ENCODE data around the gene ATXN10.

Gene ATXN10

GRCh38 chr22:45887202-45888131, 215.8 kb downstream of the ATXN10 start:
- no peak overlapping the region for H3K4me2 ChIP-seq (ENCODE audit: low read length)
- H3K27ac ChIP-seq (ENCODE audit: low read depth, low read length) = no peak overlapping the region
- TF ChIP-seq CTCF (IDR thresholded peaks at IDR 0.05; ENCODE audit: low read depth, low read length, poor library complexity, severe bottlenecking) (no peak), EZH2phosphoT487 (IDR thresholded peaks at IDR 0.05; ENCODE audit: borderline replicate concordance, low read length) (no peak)
- H3F3A ChIP-seq (ENCODE audit: control insufficient read depth, insufficient read depth) = no peaks in the 10 kb centered on the region
- H3K27me3 ChIP-seq (ENCODE audit: control insufficient read depth, low read length) = no peaks in the 10 kb centered on the region
- no peaks in the 10 kb centered on the region for H4K20me1 ChIP-seq (ENCODE audit: control insufficient read depth, insufficient read depth, low read depth, low read length)
- no peaks in the 10 kb centered on the region for H3K9me2 ChIP-seq (replicated peaks; ENCODE audit: control insufficient read depth, low read length)
- H3K79me2 ChIP-seq (ENCODE audit: control insufficient read depth, low read length) = no peaks in the 10 kb centered on the region
- H3K36me3 ChIP-seq (ENCODE audit: control insufficient read depth, low read length) = no peaks in the 10 kb centered on the region
- no peaks in the 10 kb centered on the region for H3K9me3 ChIP-seq (ENCODE audit: control insufficient read depth, insufficient read depth, low read length)
- H3K4me3 ChIP-seq (ENCODE audit: low read length) = no peak overlapping the region
- H3K4me1 ChIP-seq (ENCODE audit: control insufficient read depth, low read length) = no peaks in the 10 kb centered on the region

GRCh38 chr22:45888221-45889092, 216.8 kb downstream of the ATXN10 start:
- no peaks in the 10 kb centered on the region for H3K79me2 ChIP-seq (ENCODE audit: control insufficient read depth, low read length)
- H3K27me3 ChIP-seq (ENCODE audit: control insufficient read depth, low read length) = no peaks in the 10 kb centered on the region
- no peaks in the 10 kb centered on the region for H3K9me3 ChIP-seq (ENCODE audit: control insufficient read depth, insufficient read depth, low read length)
- no peaks in the 10 kb centered on the region for H3K36me3 ChIP-seq (ENCODE audit: control insufficient read depth, low read length)
- H3K4me2 ChIP-seq (ENCODE audit: low read length) = no peak overlapping the region
- H3K4me3 ChIP-seq (ENCODE audit: low read length) = no peak overlapping the region
- no peaks in the 10 kb centered on the region for H3K4me1 ChIP-seq (ENCODE audit: control insufficient read depth, low read length)
- H3F3A ChIP-seq (ENCODE audit: control insufficient read depth, insufficient read depth) = no peaks in the 10 kb centered on the region
- no peaks in the 10 kb centered on the region for H3K9me2 ChIP-seq (replicated peaks; ENCODE audit: control insufficient read depth, low read length)
- H4K20me1 ChIP-seq (ENCODE audit: control insufficient read depth, insufficient read depth, low read depth, low read length) = no peaks in the 10 kb centered on the region
- H3K27ac ChIP-seq (ENCODE audit: low read depth, low read length) = no peak overlapping the region
- no peak for TF ChIP-seq EZH2phosphoT487 (IDR thresholded peaks at IDR 0.05; ENCODE audit: borderline replicate concordance, low read length)

- TF ChIP-seq EZH2phosphoT487 (IDR thresholded peaks at IDR 0.05; ENCODE audit: borderline replicate concordance, low read length) (no peak), CTCF (IDR thresholded peaks at IDR 0.05; ENCODE audit: low read depth, low read length, poor library complexity, severe bottlenecking) (no peak)
- Histone ChIP-seq H3F3A (ENCODE audit: control insufficient read depth, insufficient read depth) (no peaks in the 10 kb centered on the region), H3K36me3 (ENCODE audit: control insufficient read depth, low read length) (no peaks in the 10 kb centered on the region), H3K27ac (ENCODE audit: low read depth, low read length) (no peak overlapping the region), H3K9me2 (replicated peaks; ENCODE audit: control insufficient read depth, low read length) (no peaks in the 10 kb centered on the region), H3K27me3 (ENCODE audit: control insufficient read depth, low read length) (no peaks in the 10 kb centered on the region), H3K4me1 (ENCODE audit: control insufficient read depth, low read length) (no peaks in the 10 kb centered on the region), H3K9me3 (ENCODE audit: control insufficient read depth, insufficient read depth, low read length) (no peaks in the 10 kb centered on the region), H4K20me1 (ENCODE audit: control insufficient read depth, insufficient read depth, low read depth, low read length) (no peaks in the 10 kb centered on the region), H3K4me3 (ENCODE audit: low read length) (no peak overlapping the region), H3K79me2 (ENCODE audit: control insufficient read depth, low read length) (no peaks in the 10 kb centered on the region), H3K4me2 (ENCODE audit: low read length) (no peak overlapping the region)
These were observed 217.5 kb downstream of the ATXN10 start for GRCh38 chr22:45889093-45889538.

Data from DOHH2 (cell line).